Mesenchymal stem cell (in vitro differentiated cells and primary cell): ENCODE data around the gene C20orf96.

ENCODE experiments used
- DNase-seq: peaks from one replicate; pipeline ENCODE4 v3.0.0-alpha.2; 2013
- H2AFZ ChIP-seq: one replicate; pipeline ENCODE4 v1.6.1; 2013; ENCODE audit warnings: low read depth, mild to moderate bottlenecking, control low read depth, inconsistent platforms, low read length, moderate library complexity
- H2AK5ac ChIP-seq: 2 replicates; pipeline ENCODE4 v1.6.1; 2013; ENCODE audit warnings: low read length, moderate library complexity, mild to moderate bottlenecking, inconsistent platforms; ENCODE audit not compliant: severe bottlenecking
- H2BK120ac ChIP-seq: one replicate; pipeline ENCODE4 v1.6.1; 2013; ENCODE audit warnings: low read depth, mild to moderate bottlenecking, inconsistent platforms, low read length, moderate library complexity
- H2BK12ac ChIP-seq, 2 experiments: one replicate each; pipeline ENCODE4 v1.6.1; 2013; ENCODE audit warnings: inconsistent platforms in 2 of 2, low read length in 2 of 2, mild to moderate bottlenecking in 2 of 2, moderate library complexity in 2 of 2, control low read depth in 1 of 2
- H2BK15ac ChIP-seq: one replicate; pipeline ENCODE4 v1.6.1; 2013; ENCODE audit warnings: mild to moderate bottlenecking, low read depth, inconsistent platforms; ENCODE audit not compliant: poor library complexity, severe bottlenecking
- H2BK5ac ChIP-seq: 2 replicates; pipeline ENCODE4 v1.6.1; 2013; ENCODE audit warnings: low read depth, mild to moderate bottlenecking, low read length, control low read depth, inconsistent platforms; ENCODE audit not compliant: poor library complexity, severe bottlenecking
- H3K14ac ChIP-seq, 2 experiments: one replicate each; pipeline ENCODE4 v1.6.1; 2013; ENCODE audit warnings: inconsistent platforms in 2 of 2, low read length in 2 of 2, control low read depth in 1 of 2, mild to moderate bottlenecking in 1 of 2, moderate library complexity in 1 of 2
- H3K18ac ChIP-seq, 2 experiments: one replicate each; pipeline ENCODE4 v1.6.1; 2013; ENCODE audit warnings: inconsistent platforms in 2 of 2, low read length in 2 of 2, control low read depth in 1 of 2, low read depth in 1 of 2, mild to moderate bottlenecking in 1 of 2
- H3K23ac ChIP-seq, 2 experiments: one replicate each; pipeline ENCODE4 v1.6.1; 2013; ENCODE audit warnings: inconsistent platforms in 2 of 2, low read length in 2 of 2, mild to moderate bottlenecking in 2 of 2, moderate library complexity in 2 of 2, control low read depth in 1 of 2
- H3K27ac ChIP-seq: 2 replicates; pipeline ENCODE4 v1.5.1; 2013; ENCODE audit warnings: mild to moderate bottlenecking, moderate library complexity, low read length, control low read depth, inconsistent platforms; ENCODE audit not compliant: poor library complexity, severe bottlenecking
- H3K27me3 ChIP-seq, 2 experiments: 2 replicates each; pipeline versions ENCODE4 v1.6.1 to v1.7.0; 2013; ENCODE audit warnings: low read length in 2 of 2, mild to moderate bottlenecking in 2 of 2, moderate library complexity in 2 of 2, control low read depth in 1 of 2, inconsistent platforms in 1 of 2; ENCODE audit not compliant: control insufficient read depth in 1 of 2, insufficient read depth in 1 of 2
- H3K36me3 ChIP-seq, 2 experiments: 2 replicates each; pipeline versions ENCODE4 v1.6.1 to v1.7.0; 2013; ENCODE audit warnings: low read length in 2 of 2, control low read depth in 1 of 2, inconsistent platforms in 1 of 2, low read depth in 1 of 2, mild to moderate bottlenecking in 1 of 2; ENCODE audit not compliant: insufficient read depth in 2 of 2, control insufficient read depth in 1 of 2
- H3K4ac ChIP-seq, 2 experiments: one replicate each; pipeline ENCODE4 v1.6.1; 2013; ENCODE audit warnings: inconsistent platforms in 2 of 2, low read length in 2 of 2, mild to moderate bottlenecking in 2 of 2, moderate library complexity in 2 of 2, control low read depth in 1 of 2, low read depth in 1 of 2
- H3K4me1 ChIP-seq: 2 replicates; pipeline ENCODE4 v1.6.1; 2013; ENCODE audit warnings: low read depth, low read length, control low read depth; ENCODE audit not compliant: control insufficient read depth, insufficient read depth
- H3K4me2 ChIP-seq: 2 replicates; pipeline ENCODE4 v1.6.1; 2013; ENCODE audit warnings: low read length, mild to moderate bottlenecking, inconsistent platforms; ENCODE audit not compliant: poor library complexity, severe bottlenecking
- H3K4me3 ChIP-seq, 2 experiments: 2 replicates each; pipeline versions ENCODE4 v1.5.1 to v1.7.0; 2013; ENCODE audit warnings: low read length in 2 of 2, mild to moderate bottlenecking in 2 of 2, control low read depth in 1 of 2, low read depth in 1 of 2; ENCODE audit not compliant: insufficient read depth in 1 of 2
- H3K79me1 ChIP-seq: replicated peaks from 2 replicates; pipeline ENCODE4 v1.6.1; 2013; ENCODE audit warnings: mild to moderate bottlenecking, control low read depth, low read length, inconsistent platforms; ENCODE audit not compliant: poor library complexity, severe bottlenecking
- H3K9ac ChIP-seq: 2 replicates; pipeline ENCODE4 v1.7.0; 2013; ENCODE audit warnings: mild to moderate bottlenecking, low read length, moderate library complexity
- H3K9me3 ChIP-seq: 2 replicates; pipeline ENCODE4 v1.7.0; 2013; ENCODE audit warnings: mild to moderate bottlenecking, low read length; ENCODE audit not compliant: control insufficient read depth
- H4K8ac ChIP-seq: one replicate; pipeline ENCODE4 v1.6.1; 2013; ENCODE audit warnings: inconsistent platforms, mild to moderate bottlenecking, low read length, moderate library complexity
- H4K91ac ChIP-seq: one replicate; pipeline ENCODE4 v1.6.1; 2013; ENCODE audit warnings: mild to moderate bottlenecking, low read length, inconsistent platforms
- WGBS: methylation state at CpG from one replicate; pipeline ENCODE4 v1.1.7; 2013; ENCODE audit warnings: mixed read lengths; 5-methylcytosine and 5-hydroxymethylcytosine counted together

The C20orf96 gene

GRCh38 chr20:237489-237888 is 53.1 kb downstream of the C20orf96 start:
- no peak overlapping the region for H3K4ac ChIP-seq
- WGBS, result 78% methylated on average over 3 of the region's 4 CpGs
- H3K23ac ChIP-seq, result no peak overlapping the region
- no peak overlapping the region for H2AK5ac ChIP-seq
- H4K8ac ChIP-seq, result no peak overlapping the region
- no peak for DNase-seq
- no peak overlapping the region for H2BK120ac ChIP-seq
- no peak overlapping the region for H3K14ac ChIP-seq
- no peak overlapping the region for H4K91ac ChIP-seq
- H3K9ac ChIP-seq, result no peak overlapping the region
- H3K27me3 ChIP-seq, result peaks cover 10 to 13% of the 10 kb centered on the region in 2 experiments
- no peak overlapping the region for H3K27ac ChIP-seq
- no peak overlapping the region for H2BK15ac ChIP-seq
- H2BK5ac ChIP-seq, result no peak overlapping the region
- H3K79me1 ChIP-seq, result no peaks in the 10 kb centered on the region
- no peaks in the 10 kb centered on the region for H3K4me1 ChIP-seq
- no peak overlapping the region for H2AFZ ChIP-seq
- no peaks in the 10 kb centered on the region for H3K9me3 ChIP-seq
- no peaks in the 10 kb centered on the region for H3K36me3 ChIP-seq
- H2BK12ac ChIP-seq, result no peak overlapping the region
- H3K4me3 ChIP-seq, result no peak overlapping the region
- no peak overlapping the region for H3K18ac ChIP-seq
- no peak overlapping the region for H3K4me2 ChIP-seq

DNA sequence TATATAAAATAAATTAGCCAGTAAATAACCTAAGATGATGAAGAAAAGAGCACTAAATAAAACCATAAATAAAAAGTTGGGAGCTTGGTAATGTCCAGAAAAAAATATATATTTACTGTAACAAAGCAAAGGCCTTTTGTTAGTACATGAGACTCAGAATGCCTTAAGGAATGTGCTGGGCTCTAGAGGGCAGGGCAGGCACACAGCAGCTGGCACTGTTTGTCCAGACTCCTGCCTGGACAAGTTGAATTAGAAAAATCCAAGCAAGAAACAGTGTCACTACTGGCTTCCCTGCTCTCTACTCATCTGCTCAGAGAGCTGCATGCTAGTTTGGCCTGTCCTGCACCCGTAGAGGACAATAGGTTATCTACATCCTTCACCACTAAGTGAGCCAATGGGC is 54.7 kb downstream of the C20orf96 start:
- no peak overlapping the region for H2BK15ac ChIP-seq
- H3K27me3 ChIP-seq, result peaks cover 5% of the 10 kb centered on the region in 2 experiments
- no peak overlapping the region for H3K27ac ChIP-seq
- H3K79me1 ChIP-seq, result no peaks in the 10 kb centered on the region
- no peak overlapping the region for H3K4me2 ChIP-seq
- no peaks in the 10 kb centered on the region for H3K36me3 ChIP-seq
- H4K91ac ChIP-seq, result no peak overlapping the region
- no peak overlapping the region for H3K9ac ChIP-seq
- H4K8ac ChIP-seq, result no peak overlapping the region
- DNase-seq, result no peak
- H3K4ac ChIP-seq, result no peak overlapping the region
- no peaks in the 10 kb centered on the region for H3K4me1 ChIP-seq
- H3K9me3 ChIP-seq, result no peaks in the 10 kb centered on the region
- no peak overlapping the region for H3K23ac ChIP-seq
- H2BK12ac ChIP-seq, result no peak overlapping the region
- no peak overlapping the region for H3K18ac ChIP-seq
- WGBS, result 100% methylated on average over 1 of the region's 1 CpG
- no peak overlapping the region for H2AK5ac ChIP-seq
- H2AFZ ChIP-seq, result no peak overlapping the region
- H2BK5ac ChIP-seq, result no peak overlapping the region
- H3K14ac ChIP-seq, result no peak overlapping the region
- no peak overlapping the region for H2BK120ac ChIP-seq
- H3K4me3 ChIP-seq, result no peak overlapping the region

GRCh38 chr20:227439-228105 is 63.0 kb downstream of the C20orf96 start:
- no peak overlapping the region for H3K27ac ChIP-seq
- WGBS, result 71% methylated on average over 3 of the region's 3 CpGs
- no peaks in the 10 kb centered on the region for H3K36me3 ChIP-seq
- H4K91ac ChIP-seq, result no peak overlapping the region
- no peak overlapping the region for H3K14ac ChIP-seq
- H2BK15ac ChIP-seq, result no peak overlapping the region
- no peak overlapping the region for H2AK5ac ChIP-seq
- no peak overlapping the region for H3K4ac ChIP-seq
- no peak overlapping the region for H3K4me3 ChIP-seq
- H3K27me3 ChIP-seq, result peaks cover 10 to 33% of the 10 kb centered on the region in 2 experiments
- H2BK5ac ChIP-seq, result no peak overlapping the region
- H3K23ac ChIP-seq, result no peak overlapping the region
- DNase-seq, result no peak
- H3K4me2 ChIP-seq, result no peak overlapping the region
- H3K9ac ChIP-seq, result no peak overlapping the region
- no peak overlapping the region for H4K8ac ChIP-seq
- H2BK12ac ChIP-seq, result no peak overlapping the region
- no peak overlapping the region for H2BK120ac ChIP-seq
- no peak overlapping the region for H2AFZ ChIP-seq
- no peaks in the 10 kb centered on the region for H3K79me1 ChIP-seq
- H3K18ac ChIP-seq, result no peak overlapping the region
- H3K4me1 ChIP-seq, result no peaks in the 10 kb centered on the region
- H3K9me3 ChIP-seq, result no peaks in the 10 kb centered on the region

DNA sequence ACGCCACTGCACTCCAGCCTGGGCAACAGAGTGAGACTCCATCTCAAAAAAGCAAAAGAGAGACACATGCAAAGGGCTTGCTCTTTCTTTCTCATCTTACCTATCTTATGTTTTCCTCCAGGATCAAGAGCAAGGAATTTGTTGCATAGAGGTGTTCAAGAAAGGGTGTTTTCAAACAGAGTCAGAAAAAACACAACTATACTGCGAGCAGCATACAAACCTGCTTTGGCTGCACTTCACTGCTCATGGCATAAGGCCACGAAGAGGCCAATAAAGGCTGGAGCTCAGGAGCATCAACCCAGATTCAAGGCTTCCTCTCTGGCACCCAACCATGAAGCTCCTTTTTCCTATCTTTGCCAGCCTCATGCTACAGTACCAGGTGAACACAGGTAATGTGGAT is 63.6 kb downstream of the C20orf96 start, which contains the start of gene DEFB129:
TSS of gene DEFB129 (plus strand) at position 301 of the 400 bp plus-strand sequence. CDS start at position 332, 31 bp downstream.
- Histone ChIP-seq H3K79me1 (no peaks in the 10 kb centered on the region), H3K18ac (no peak within 1 kb of the TSS), H4K8ac (no peak within 1 kb of the TSS), H3K9me3 (no peaks in the 10 kb centered on the region), H3K27ac (no peak within 1 kb of the TSS), H2AK5ac (no peak within 1 kb of the TSS), H3K36me3 (no peaks in the 10 kb centered on the region), H2BK120ac (no peak within 1 kb of the TSS), H3K27me3 (peaks cover 10 to 35% of the 10 kb centered on the region in 2 experiments), H3K9ac (no peak within 1 kb of the TSS), H2BK15ac (no peak within 1 kb of the TSS), H2AFZ (no peak within 1 kb of the TSS), H3K4ac (no peak within 1 kb of the TSS), H2BK12ac (no peak within 1 kb of the TSS), H3K4me2 (no peak within 1 kb of the TSS), H3K14ac (no peak within 1 kb of the TSS), H3K4me1 (no peaks in the 10 kb centered on the region), H2BK5ac (no peak within 1 kb of the TSS), H4K91ac (no peak within 1 kb of the TSS), H3K23ac (no peak within 1 kb of the TSS), H3K4me3 (no peak within 1 kb of the TSS)
- WGBS, result 56% methylated on average over 2 of the region's 3 CpGs
- DNase-seq, result no peak
